T-helper 2 cell treated with Interferon-gamma antibody and Interleukin-4, amounts not matched to agents 5 μg/mL and 100 μg/mL, for 36 hours (primary cell): ENCODE measurements around the gene HOXA6.

Experiments used
- DNase-seq: peaks from one replicate; pipeline ENCODE4 v3.0.0; 2021; ENCODE audit warnings: low spot score
- H3K27ac Mint-ChIP-seq: one replicate; pipeline ENCODE4 v1.8.0; 2021; ENCODE audit warnings: mild to moderate bottlenecking, mixed read lengths
- H3K27me3 Mint-ChIP-seq: one replicate; pipeline ENCODE4 v1.8.0; 2021; ENCODE audit warnings: low read depth, mixed read lengths
- H3K36me3 Mint-ChIP-seq: one replicate; pipeline ENCODE4 v1.8.0; 2021; ENCODE audit warnings: low read depth, mixed read lengths
- H3K4me1 Mint-ChIP-seq: one replicate; pipeline ENCODE4 v1.8.0; 2021; ENCODE audit warnings: low read depth, mixed read lengths
- H3K4me3 Mint-ChIP-seq: one replicate; pipeline ENCODE4 v1.8.0; 2022; ENCODE audit warnings: mild to moderate bottlenecking, moderate library complexity, mixed read lengths
- H3K9me3 Mint-ChIP-seq: one replicate; pipeline ENCODE4 v1.8.0; 2021; ENCODE audit warnings: mixed read lengths

Gene HOXA6

DNA sequence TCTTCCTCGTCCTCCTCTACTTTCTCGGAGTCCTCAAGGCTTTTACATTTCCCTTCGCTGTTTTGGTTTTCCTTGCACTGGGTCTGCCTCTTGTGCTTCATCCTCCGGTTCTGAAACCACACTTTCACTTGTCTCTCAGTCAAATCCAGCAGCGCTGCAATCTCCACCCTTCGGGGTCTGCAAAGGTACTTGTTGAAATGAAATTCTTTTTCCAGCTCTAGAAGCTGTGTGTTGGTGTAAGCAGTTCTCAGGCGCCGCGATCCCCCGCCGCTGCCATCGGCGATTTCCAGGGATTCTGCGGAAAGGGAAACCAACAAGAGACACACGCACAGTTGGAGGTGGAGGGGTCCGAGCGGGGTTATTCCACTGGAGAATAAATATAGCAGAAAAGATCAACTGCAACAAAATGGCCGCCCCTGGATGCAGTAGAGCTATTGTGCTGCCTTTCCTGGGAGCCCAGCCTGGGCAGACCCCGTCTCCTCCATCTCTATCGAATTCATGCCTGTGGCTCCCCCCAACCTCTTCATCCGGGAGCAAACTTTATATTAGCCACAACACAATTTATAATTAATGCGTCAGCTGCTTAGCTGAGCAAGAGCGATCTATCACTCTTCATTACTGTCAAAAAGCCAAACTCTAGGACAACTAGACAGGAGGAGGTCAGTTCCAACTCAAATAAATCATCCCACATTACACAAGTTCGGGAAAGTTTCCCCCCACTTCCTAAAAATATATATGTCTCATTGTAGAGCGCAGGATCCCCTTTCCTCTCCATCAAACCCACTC lies 46.2 kb downstream of the HOXA6 start:
- no peak for DNase-seq
- Mint-ChIP-seq H3K9me3 (no peaks in the 10 kb centered on the region), H3K4me1 (peaks cover 7% of the 10 kb centered on the region), H3K27ac (no peak overlapping the region), H3K27me3 (peaks cover 91% of the 10 kb centered on the region), H3K36me3 (peaks cover 3% of the 10 kb centered on the region), H3K4me3 (no peak overlapping the region)

DNA sequence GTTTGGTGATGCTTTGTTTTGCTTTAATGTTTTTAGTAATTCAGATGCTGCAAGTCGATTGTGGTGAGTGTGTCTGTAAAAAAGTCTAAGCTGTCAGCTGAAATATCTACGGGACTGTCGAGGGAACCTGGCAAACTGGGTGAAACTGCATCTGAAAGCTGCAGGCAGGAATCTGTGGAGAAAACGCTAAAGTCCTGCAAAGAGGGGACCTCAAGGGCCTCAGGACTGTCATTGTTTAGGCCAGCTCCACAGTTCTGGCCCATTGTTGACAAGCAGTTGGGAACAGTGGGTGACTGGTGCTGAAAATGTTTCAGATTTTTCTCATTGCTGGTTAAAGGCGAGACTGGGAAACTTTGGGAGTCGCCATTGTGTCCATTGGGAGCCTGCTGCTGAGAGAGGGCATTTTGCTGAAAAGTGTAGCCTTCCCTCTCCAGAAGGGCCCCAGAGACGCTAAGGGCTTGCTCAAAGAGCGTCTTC lies 46.8 kb downstream of the HOXA6 start:
- Mint-ChIP-seq H3K4me3 (no peak overlapping the region), H3K36me3 (peaks cover 3% of the 10 kb centered on the region), H3K9me3 (no peaks in the 10 kb centered on the region), H3K27me3 (peaks cover 87% of the 10 kb centered on the region), H3K27ac (no peak overlapping the region), H3K4me1 (peaks cover 8% of the 10 kb centered on the region)
- DNase-seq, result no peak

DNA sequence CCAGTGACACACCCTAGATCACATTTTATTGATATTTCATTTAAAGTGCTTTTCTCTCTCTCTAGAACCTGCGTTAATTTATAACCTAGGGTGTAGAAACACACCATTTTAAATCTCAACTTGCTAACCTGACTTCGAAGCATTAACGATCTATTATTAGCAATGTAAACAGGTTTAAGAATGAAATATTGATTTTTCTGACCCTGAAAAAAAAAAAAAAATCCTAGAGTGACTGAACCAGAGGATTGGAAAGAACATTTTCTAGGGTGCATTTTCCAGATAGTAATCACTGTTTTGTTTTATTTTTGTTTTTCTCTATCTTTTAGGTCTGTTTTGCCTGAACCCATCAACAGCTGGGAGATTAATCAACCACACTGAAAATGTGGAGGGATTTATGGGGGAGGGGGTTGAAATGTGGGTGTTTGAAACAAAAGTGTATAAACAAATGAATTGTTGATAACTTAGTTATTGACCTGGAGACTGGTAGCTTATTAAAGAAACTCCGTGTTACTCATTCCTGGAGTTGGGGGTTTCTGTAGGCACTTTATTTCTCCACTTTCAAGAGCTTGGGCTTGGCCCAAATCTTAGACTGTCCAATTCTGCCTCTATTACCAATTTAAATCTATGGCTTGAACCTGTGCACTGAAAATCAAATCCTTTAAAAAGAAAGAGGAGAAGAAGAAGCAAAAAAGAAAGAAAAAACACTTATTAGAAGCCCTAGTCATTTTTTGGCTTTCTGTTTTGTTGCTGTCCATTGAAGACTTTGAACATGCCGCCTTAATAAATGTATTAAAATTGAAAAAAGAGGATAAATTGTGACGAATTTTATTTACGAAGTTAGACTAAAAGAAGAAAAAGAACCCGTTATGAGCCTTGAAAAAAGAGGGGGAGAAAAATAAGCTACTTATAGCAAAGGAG lies 47.9 kb downstream of the HOXA6 start:
- H3K27ac Mint-ChIP-seq, result no peak overlapping the region
- H3K27me3 Mint-ChIP-seq, result peaks cover 88% of the 10 kb centered on the region
- no peak for DNase-seq
- H3K4me1 Mint-ChIP-seq, result peaks cover 16% of the 10 kb centered on the region
- H3K9me3 Mint-ChIP-seq, result no peaks in the 10 kb centered on the region
- peaks cover 3% of the 10 kb centered on the region for H3K36me3 Mint-ChIP-seq
- H3K4me3 Mint-ChIP-seq, result no peak overlapping the region

DNA sequence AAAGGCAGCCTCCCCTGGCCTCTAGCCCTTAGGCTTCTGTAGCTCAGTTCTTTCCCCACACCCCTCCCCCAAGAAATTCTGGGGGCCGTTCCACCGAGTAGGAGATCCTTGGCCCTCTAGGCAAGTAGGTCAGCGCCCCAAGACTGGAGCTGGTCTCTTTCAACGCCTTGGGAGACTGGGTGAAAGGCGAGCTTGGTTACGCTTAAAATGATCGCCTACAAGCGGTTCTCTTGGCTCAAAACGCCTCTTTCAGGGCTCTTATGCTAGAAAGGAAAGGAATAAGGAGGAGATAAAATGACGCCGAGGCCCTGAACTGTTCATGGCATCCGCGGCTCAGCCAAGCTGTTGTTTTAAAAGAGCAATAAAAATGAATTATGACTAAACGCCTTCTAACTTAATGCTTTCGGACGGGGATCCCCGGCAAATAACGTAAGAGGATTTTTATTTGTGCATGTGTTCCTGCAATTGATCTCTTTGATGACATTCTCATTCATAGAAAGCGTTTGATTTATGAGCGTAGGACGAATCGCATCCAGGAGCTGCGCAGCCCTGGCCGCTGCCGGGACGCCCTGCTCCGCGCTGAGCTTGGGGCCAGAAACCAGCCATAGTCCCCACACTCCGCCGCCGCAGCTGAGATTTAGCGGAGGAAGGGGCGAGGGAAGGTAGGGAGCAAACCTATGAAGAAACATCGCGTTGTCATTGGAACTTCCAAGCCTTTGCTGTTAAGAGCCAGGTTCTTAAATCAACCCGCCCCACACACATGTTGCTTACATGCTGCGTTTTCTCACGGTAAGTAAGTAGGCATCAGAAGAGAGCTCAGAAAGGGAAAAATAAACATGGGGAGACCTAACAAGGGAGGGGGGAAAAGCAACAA lies 48.8 kb downstream of the HOXA6 start:
- H3K27me3 Mint-ChIP-seq, result peaks cover 88% of the 10 kb centered on the region
- DNase-seq, result no peak
- H3K4me3 Mint-ChIP-seq, result no peak overlapping the region
- H3K9me3 Mint-ChIP-seq, result no peaks in the 10 kb centered on the region
- H3K4me1 Mint-ChIP-seq, result peaks cover 16% of the 10 kb centered on the region
- no peak overlapping the region for H3K27ac Mint-ChIP-seq
- peaks cover 3% of the 10 kb centered on the region for H3K36me3 Mint-ChIP-seq

DNA sequence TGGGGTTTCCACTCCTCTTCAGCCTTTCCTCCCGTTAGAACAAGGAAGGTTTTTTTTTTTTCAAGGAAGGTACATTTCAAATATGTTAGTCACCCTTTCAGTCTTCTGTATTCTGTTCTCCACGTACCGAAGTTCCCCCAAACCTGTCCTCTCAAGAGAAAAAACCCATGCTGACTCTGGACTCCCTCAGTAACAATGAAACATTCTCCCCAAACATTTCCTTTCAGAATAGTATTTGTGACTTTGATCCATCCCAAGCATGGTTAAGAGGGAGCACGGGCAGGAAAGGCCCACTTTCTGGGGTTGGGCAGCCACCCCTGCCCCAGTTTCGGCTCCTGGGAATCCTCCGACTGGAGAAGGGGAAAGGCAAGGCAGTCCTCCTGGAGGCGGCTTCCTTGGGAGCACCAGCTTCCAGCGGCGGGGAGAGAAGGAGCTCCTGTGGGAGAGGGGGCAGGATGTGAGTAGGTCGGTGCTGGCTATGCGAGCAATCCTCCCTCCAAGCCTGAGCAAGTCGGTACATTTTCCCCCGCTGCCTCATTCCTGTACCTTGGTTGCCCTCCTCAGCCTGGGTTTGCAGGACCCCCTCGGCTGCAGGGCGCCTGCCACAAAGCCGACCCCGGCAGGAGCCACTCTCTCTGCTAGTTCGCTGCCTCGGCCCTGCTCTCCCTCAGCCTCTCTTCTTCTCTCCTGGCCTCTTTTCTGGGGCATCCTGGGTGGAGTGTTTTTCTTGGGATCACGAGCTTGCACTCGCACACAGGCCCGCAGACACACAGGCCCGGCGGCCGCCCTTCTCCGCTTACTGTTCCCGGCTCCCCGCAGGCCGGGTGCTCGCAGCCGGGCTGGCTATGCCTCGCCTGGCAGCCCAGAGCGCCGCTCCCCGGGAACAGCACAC lies 49.6 kb downstream of the HOXA6 start:
- Mint-ChIP-seq H3K27ac (no peak overlapping the region), H3K4me3 (peak overlapping the region; percentile 75), H3K36me3 (peaks cover 3% of the 10 kb centered on the region), H3K4me1 (peaks cover 16% of the 10 kb centered on the region), H3K9me3 (no peaks in the 10 kb centered on the region), H3K27me3 (peaks cover 88% of the 10 kb centered on the region)
- DNase-seq, result no peak

DNA sequence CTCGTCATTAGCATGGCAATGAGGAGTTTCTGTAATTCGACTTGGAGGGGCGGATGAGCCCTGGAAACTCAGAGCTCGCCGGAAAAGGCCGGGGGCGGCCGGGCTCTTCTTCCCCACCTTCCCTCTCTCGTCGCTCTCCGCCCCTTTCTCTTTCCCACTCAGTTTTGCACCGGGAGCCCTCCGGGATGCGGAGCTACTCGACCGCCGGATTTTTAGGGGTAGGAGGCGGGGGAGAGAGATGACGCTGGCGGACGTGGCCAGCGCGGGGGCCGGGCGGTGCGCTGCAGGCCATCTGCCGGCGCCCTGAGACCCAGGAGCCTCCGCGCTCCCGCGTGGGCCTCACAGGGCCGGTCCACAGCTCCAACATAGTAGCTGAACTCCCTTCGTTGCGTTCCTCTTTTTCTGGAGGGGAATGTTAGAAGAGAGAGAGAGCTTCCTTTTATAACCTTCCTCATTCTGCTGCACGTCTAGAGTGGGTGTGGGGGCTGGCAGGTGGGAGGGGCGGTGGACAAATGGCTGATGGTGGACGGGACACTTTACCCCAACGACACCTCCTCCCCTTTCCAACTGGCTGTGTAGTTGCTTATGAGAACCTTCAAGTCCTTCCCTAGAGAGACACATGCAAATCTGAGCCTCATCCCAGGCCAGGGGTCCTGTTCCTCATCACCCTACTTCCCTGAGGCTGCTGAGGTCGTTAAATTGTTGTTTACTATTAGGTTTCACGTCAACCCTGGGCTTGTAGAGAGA lies 50.6 kb downstream of the HOXA6 start:
- H3K9me3 Mint-ChIP-seq, result no peaks in the 10 kb centered on the region
- DNase-seq, result no peak
- H3K4me1 Mint-ChIP-seq, result peaks cover 12% of the 10 kb centered on the region
- peaks cover 4% of the 10 kb centered on the region for H3K36me3 Mint-ChIP-seq
- peak overlapping the region; percentile 67 for H3K27ac Mint-ChIP-seq
- peak overlapping the region; percentile 75 for H3K4me3 Mint-ChIP-seq
- H3K27me3 Mint-ChIP-seq, result peaks cover 89% of the 10 kb centered on the region

DNA sequence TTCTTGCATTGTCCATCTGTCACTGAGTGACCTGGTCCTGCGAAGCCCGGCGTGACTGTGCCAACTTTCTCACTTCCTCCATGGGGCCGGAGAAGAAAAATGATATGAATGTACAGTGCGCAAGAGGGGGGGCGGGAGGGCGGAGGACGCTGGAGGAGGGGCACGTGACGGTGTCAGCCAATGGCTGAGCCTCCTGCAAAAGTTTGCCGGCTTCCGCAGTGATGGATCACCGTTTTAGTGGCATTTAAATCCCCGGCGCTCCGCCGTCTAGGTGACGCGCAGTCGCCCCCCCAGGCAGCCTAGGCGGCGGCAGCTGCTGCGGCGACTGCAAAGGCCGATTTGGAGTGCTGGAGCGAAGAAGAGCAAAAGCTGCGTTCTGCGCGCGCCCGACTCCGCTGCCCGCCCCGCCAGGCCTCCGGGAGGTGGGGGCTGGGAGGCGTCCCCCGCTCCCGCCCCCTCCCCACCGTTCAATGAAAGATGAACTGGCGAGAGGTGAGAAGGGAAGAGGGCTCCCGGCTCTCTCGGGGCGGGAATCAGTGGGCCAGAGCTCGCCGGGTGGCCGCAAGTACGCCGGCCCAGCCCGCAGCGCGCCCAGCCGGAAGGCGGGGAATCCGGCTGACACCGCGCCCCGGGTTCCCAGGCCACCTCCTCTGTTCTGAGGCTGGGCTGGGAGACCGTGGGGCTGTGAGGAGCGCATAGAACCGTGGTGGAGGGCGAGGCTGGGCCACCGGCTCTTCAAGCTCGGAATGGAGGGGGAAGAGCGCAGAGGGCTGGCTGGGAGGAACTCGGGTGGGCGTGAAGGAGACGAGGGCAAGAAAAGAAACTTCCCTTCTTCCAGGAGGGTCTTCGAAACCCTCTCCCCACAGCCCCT lies 51.4 kb downstream of the HOXA6 start, which contains the start of gene HOXA1:
TSS of gene HOXA1 (minus strand) at position 104 of the 871 bp plus-strand sequence. CDS start at position 16, 88 bp downstream.
- peak; percentile 65 for DNase-seq
- no peaks in the 10 kb centered on the region for H3K9me3 Mint-ChIP-seq
- peaks cover 4% of the 10 kb centered on the region for H3K36me3 Mint-ChIP-seq
- peaks cover 89% of the 10 kb centered on the region for H3K27me3 Mint-ChIP-seq
- H3K27ac Mint-ChIP-seq, result peak within 1 kb of the TSS; percentile 70
- peak within 1 kb of the TSS; percentile 75 for H3K4me3 Mint-ChIP-seq
- peaks cover 12% of the 10 kb centered on the region for H3K4me1 Mint-ChIP-seq
